Measurements from ENCODE around the gene MYOT.
"Not testable (repeated sequence)": the region's sequence is repeated elsewhere in the genome, so short reads cannot be mapped to it uniquely, and the experiment has no call there.

MYOT gene

GRCh38 chr5:137867664-137868063 is at the start of gene MYOT:
Gene MYOT, plus strand, starts transcription at chr5:137867860. Its CDS starts 2,792 bp downstream, at chr5:137870652.
- DNase-seq (ENCODE audit: low read depth) = no peak

- no peak for DNase-seq (ENCODE audit: low read depth)
These were observed 47.9 kb upstream of the MYOT start for GRCh38 chr5:137819766-137820165.

- DNase-seq (ENCODE audit: low read depth) = no peak
These were observed 45.4 kb upstream of the MYOT start for GRCh38 chr5:137822158-137822764.

GRCh38 chr5:137822984-137823383 is 44.7 kb upstream of the MYOT start:
- DNase-seq (ENCODE audit: low read depth) = no peak

- DNase-seq (ENCODE audit: low read depth) = no peak
These were observed 42.5 kb upstream of the MYOT start for GRCh38 chr5:137825165-137825564.

- DNase-seq (ENCODE audit: low read depth) = no peak
These were observed 41.6 kb upstream of the MYOT start for GRCh38 chr5:137826067-137826466.

- no peak for DNase-seq (ENCODE audit: low read depth)
These were observed 39.5 kb upstream of the MYOT start for GRCh38 chr5:137828180-137828579.

GRCh38 chr5:137828664-137829063 is 39.0 kb upstream of the MYOT start:
- DNase-seq (ENCODE audit: low read depth) = no peak

GRCh38 chr5:137831105-137831504 is 36.6 kb upstream of the MYOT start:
- DNase-seq (ENCODE audit: low read depth) = no peak

- DNase-seq (ENCODE audit: low read depth) = no peak
These were observed 36.1 kb upstream of the MYOT start for GRCh38 chr5:137831526-137831925.

GRCh38 chr5:137832416-137832815 is 35.2 kb upstream of the MYOT start:
- no peak for DNase-seq (ENCODE audit: low read depth)

GRCh38 chr5:137833463-137833862 is 34.2 kb upstream of the MYOT start:
- DNase-seq (ENCODE audit: low read depth) = peak; percentile 34

GRCh38 chr5:137834498-137835049 is 33.1 kb upstream of the MYOT start:
- DNase-seq (ENCODE audit: low read depth) = no peak

- no peak for DNase-seq (ENCODE audit: low read depth)
These were observed 31.4 kb upstream of the MYOT start for GRCh38 chr5:137836298-137836697.

- no peak for DNase-seq (ENCODE audit: low read depth)
These were observed 30.7 kb upstream of the MYOT start for GRCh38 chr5:137836997-137837396.

GRCh38 chr5:137837491-137838394 is 29.9 kb upstream of the MYOT start:
- DNase-seq (ENCODE audit: low read depth) = no peak

- DNase-seq (ENCODE audit: low read depth) = no peak
These were observed 28.7 kb upstream of the MYOT start for GRCh38 chr5:137838976-137839375.

GRCh38 chr5:137842296-137842695 is 25.4 kb upstream of the MYOT start:
- no peak for DNase-seq (ENCODE audit: low read depth)

GRCh38 chr5:137843676-137844299 is 23.9 kb upstream of the MYOT start:
- DNase-seq (ENCODE audit: low read depth) = no peak

GRCh38 chr5:137845472-137845871 is 22.2 kb upstream of the MYOT start:
- no peak for DNase-seq (ENCODE audit: low read depth)

- no peak for DNase-seq (ENCODE audit: low read depth)
These were observed 20.0 kb upstream of the MYOT start for GRCh38 chr5:137847687-137848086.

GRCh38 chr5:137853165-137853564 is 14.5 kb upstream of the MYOT start:
- DNase-seq (ENCODE audit: low read depth) = not testable (repeated sequence)

GRCh38 chr5:137856201-137856600 is 11.5 kb upstream of the MYOT start:
- no peak for DNase-seq (ENCODE audit: low read depth)

Measured in GM04504 (cell line).